NOMO-1 (cell line): Measurements from ENCODE around the gene TRIAP1.
A peak's percentile ranks its signal among the peaks of the same experiment; 100 is the strongest.
"Not testable (repeated sequence)": the region's sequence is repeated elsewhere in the genome, so short reads cannot be mapped to it uniquely, and the experiment has no call there.

Experiments used
- DNase-seq, 2 experiments: peaks; one replicate each; lab custom pipeline; 2025; ENCODE audit not compliant: unreplicated experiment in 2 of 2; lab: John Stamatoyannopoulos, UW

TRIAP1 gene

DNA sequence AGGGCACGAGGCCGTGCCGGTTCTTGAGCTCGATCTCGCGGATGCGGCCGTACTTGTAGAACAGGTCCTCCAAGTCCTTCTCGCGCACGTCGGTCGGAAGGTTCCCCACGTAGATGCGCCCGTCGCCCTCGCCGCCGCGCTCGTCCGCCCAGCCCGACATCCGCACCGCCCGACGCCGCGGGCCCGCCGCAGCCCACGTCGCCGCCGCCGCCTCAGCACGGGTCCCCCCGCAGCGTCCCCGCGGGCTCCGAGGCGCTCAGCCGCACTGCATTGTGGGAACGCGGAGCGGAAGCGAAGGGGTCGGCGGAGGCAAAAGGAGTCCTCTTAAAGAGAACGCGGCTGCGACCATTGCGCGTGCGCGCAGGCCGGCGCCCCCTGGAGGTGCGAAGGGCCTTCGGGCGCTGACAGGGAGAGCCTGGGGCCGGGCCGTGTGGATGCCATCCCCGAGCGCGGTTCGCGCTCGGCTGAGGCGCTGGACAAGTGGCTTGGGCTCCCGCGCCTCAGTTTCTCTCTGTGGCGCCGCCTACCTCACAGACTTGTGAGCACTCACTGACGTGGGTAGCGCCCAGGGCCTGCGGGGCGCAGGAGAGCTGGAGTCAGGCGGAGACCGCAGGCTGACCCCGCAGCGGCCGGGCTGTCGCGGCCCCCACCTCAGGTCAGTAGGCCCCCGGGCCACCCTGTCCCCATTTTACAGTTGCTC lies 23.4 kb upstream of the TRIAP1 start, which contains the start of gene SRSF9:
TSS of gene SRSF9 (minus strand) at position 299 of the 700 bp plus-strand sequence. CDS start at position 160, 139 bp downstream.
- peak; percentile 93 to 97 for DNase-seq

DNA sequence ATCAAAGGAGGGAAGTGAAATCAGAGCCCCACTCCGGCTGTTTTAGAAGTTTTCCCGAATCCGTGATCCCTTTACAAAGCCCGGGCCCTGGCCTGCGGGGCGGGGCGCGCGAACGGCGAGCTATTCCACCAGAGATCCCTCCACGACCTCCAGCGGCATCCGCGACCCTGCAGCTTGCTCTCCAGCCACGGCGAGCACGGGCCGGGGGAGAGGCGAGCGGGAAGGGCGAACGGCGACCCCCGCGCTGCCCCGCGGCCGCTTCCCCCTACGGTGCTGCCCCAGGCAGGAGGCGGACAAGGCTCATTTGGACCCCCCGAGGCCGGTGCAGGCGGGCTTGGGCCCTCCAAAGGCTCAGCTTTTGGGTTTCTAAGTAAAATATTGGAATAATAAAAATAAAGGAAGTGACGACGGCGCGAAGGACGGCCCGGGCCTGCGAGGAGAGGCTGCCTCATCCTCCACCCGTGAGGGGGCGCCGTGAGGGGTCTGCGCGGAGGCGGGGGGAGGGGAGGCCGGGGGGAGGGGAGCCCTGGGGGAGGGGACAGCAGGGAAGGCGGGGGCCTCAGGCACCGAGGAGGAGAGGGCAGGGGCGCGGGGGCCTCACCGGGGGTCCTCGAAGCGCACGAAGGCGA lies 22.8 kb upstream of the TRIAP1 start:
- peak; percentile 30 to 39 for DNase-seq

- DNase-seq = peak; percentile 30 to 55
Observed at GRCh38 chr12:120468325-120468820, 22.2 kb upstream of the TRIAP1 start.

DNA sequence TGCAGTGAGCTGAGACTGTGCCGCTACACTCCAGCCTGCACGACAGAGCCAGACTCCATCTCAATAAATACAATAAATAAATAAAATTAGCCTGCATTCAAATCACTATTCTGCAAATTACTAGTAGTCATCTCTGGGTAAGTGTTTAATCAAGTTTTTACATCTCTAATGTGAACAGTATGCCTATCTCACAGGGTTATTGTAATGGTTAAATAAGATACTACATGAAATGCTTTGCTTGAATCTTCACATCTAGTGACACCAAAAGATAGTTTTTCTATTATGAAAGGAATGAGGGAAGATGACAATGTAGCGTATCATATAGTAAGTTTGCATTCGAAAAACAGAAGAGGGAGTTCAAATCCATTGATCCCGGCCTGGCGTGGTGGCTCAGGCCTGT lies 21.3 kb upstream of the TRIAP1 start:
- DNase-seq = no peak

GRCh38 chr12:120466560-120467315 lies 20.6 kb upstream of the TRIAP1 start:
- DNase-seq = peak; percentile 13 to 31

DNA sequence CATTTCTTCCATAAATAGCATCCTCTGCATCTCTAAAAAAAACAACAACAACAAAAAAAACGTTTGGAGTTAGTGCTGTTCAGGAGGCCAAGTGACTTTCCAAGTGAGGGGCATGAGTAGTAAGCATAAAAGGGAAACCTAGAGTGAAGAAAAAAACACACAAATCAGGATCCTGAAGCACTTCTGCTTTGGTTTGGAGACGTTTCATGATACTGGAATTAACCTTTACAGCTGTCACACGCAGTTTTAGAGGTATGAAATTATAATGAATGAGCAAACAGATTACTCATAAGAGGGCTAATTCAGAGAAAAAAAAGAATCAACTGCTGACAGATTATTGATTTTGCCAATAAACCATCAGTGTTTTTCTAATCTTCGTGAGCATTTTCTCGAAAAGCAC lies 19.6 kb upstream of the TRIAP1 start:
- DNase-seq = no peak

DNA sequence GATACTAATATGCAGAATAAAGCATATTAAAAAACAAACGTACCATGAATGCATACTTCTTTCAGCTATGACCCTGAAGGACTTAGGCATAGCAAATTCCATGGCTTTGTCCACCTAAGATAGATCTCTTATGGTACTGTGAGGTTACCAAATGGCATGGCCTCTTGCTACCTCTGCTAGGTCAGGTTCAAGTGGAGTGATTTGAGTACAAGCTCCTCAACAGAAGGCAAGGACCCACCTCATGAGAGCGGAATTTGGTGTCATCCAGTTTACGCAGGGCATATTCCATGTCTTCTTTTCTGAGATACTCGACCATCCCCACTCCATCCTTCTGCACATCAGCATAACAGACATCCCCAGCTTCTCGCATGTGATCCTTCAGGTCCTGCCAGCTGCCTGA lies 17.5 kb upstream of the TRIAP1 start:
- no peak for DNase-seq

GRCh38 chr12:120462099-120462640 lies 16.0 kb upstream of the TRIAP1 start:
- no peak for DNase-seq

DNA sequence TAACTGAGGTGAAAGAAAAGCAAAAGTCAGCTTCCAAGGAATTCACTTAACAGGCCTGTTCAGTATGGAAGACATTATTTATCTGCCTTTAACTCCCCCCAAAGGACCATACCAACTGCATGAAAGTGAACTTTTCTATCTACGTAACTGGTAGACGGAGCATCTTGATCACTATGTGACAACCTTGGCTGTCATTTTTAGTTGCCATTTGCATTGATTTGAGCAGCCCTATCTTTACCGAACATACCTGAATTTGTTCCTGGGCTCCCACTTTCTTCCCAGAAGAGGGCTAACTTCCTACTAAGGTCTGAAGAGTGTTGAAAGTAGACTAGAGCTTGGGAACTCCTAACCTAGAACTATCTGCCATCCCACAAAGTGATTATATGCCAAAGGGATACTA lies 14.0 kb upstream of the TRIAP1 start:
- DNase-seq = no peak

GRCh38 chr12:120457133-120457532 lies 10.9 kb upstream of the TRIAP1 start:
- no peak for DNase-seq

DNA sequence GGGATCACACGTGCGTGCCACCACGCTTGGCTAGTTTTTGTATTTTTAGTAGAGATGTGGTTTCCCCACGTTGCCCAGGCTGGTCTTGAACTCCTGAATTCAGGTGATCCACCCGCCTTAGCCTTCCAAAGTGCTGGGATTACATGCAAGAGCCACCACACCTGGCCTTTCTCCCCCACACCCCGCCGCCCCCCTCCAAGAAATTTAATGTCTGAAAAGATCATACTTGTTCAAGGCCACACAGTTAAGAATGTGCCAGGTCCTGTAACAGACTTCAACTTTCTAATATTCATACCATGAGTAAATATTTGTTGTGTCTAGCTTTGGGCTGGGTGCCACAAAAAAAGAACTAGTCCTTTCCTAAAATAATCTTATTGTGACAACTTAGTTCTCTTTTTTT lies 9.1 kb upstream of the TRIAP1 start:
- DNase-seq = no peak

DNA sequence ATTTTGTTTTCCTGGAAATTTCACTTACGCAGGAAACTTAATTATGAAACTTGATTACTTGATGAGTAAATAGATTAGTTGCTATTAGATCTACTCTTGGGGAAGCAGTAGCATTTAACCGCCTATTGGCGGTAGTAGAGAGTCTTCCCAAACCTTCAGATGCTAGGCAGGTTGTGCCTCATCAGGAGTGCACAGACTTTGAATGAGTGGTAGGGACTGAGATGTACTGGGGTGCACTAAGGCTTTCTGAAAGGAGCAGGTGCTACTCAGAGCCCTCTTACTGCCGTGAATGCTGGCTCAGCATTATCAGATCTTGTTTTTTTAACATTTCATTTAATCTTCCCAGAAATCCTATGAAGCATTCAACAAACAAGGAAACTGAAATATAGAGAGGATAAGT lies 7.8 kb upstream of the TRIAP1 start:
- peak; percentile 32 to 44 for DNase-seq

- no peak for DNase-seq
Observed at GRCh38 chr12:120453060-120453750, 7.0 kb upstream of the TRIAP1 start.

DNA sequence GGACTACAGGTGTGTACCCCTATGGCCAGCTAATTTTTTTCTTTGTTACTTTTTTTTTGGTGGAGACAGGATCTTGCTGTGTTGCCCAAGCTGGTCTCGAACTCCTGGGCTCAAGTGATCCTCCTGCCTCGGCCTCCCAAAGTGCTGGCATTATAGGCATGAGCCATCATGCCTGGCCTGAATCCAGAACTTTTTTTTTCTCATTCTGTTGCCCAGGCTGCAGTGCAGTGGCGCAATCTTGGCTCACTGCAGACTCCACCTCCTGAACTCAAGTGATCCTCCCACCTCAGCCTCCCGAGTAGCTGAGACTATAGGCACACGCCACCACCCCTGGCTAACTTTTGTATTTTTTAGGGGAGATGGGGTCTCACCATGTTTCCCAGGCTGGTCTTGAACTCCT lies 6.3 kb upstream of the TRIAP1 start:
- DNase-seq = not testable (repeated sequence)

GRCh38 chr12:120447992-120448391 lies 1.8 kb upstream of the TRIAP1 start:
- DNase-seq = no peak

GRCh38 chr12:120446844-120447178 lies 627 bp upstream of the TRIAP1 start:
- not testable (repeated sequence) for DNase-seq

DNA sequence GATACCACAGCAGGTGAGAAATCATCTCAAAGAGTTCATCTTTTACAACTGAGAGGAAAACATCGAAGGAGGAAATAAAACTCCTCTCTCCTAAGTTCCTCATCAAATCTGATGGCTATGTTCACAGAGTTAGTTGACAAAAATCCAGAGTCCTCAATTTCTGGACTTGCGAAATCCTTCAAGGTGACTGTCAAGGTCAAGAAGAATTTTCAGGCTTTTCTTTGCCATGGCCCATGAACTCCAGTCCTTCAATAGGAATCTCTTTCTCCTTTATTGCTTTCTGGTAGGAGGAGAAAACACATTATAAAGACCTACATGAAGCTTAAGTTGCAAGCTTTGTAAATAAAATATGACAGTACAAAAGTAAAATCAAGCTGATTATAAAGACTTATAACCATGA lies 1.5 kb downstream of the TRIAP1 start:
- no peak for DNase-seq

- peak; percentile 45 to 63 for DNase-seq
Observed at GRCh38 chr12:120439646-120440247, 6.4 kb downstream of the TRIAP1 start.

DNA sequence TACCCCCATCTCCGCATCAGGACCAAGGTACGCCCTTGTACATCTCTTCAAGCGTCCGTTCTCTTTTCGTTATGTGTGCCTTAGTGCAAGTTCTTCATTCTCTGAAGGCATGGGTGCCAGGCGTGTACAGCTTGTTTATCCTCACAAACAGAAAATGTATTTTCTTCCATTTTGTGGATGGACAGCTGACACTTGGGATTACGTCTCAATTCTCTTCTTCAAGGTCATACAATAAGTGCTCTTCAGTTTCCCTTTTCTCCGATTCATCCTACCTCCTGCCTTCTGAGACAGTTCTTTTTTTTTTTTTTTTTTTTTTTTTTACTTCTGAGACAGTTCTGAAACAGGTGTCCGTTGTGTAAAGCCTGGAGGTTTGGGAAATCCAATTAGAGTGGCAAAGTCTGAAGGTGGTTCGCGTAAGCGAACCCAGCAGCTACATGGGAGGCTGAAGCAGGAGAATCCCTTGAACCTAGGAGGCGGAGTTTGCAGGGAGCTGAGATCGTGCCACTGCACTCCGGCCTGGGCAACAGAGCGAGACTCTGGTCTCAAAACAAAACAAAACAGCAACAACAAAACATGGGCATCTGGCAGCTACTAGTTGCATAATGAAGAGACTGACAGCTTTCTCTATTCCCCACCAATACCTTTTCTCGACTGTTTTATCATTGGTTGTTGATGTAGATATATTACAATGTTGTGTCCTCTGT lies 7.5 kb downstream of the TRIAP1 start:
- peak in 1 of 2 experiments; percentile 39 for DNase-seq
